ELR (cell line): Measurements from ENCODE around the gene STPG3.

ENCODE experiments used
- DNase-seq: peaks from one replicate; pipeline ENCODE4 v3.0.0-alpha.2; 2015; ENCODE audit warnings: low read depth

STPG3 gene

DNA sequence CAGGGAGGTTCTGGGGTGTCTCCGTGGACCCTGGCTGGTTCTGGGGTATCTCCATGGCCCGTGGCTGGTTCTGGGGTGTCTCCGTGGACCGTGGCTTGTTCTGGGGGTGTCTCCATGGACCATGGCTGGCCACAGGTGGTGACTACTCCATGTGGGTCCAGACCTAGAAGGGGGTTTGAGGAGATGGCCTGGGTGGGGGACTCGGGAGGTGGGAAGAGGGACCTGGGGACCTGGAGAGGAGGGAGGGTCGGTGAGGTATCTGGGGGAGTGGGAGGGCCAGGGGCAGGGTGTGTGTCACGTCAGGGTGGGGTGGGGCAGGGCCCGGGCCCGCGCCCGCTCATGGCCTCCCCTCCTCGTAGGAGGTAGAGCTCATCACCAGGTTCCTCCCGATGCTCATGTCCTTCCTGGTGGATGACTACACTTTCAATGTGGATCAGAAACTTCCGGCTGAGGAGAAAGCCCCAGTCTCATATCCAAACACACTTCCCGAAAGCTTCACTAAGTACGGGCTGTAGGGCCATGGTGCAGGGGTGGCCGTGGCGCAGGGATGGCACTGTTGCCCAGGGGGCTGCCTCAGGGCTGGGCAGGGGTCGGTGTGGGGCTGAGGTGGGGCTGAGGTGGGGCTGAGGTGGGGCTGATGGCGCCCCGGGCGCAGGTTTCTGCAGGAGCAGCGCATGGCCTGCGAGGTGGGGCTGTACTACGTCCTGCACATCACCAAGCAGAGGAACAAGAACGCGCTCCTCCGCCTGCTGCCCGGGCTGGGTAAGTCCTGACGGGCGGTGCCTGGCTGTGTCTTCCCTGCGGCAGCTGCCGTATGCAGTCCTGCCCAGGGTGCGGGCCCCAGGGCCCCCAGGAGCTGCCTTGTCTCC lies 15.7 kb downstream of the STPG3 start:
- DNase-seq: no peak

- DNase-seq: peak; percentile 39
Observed at GRCh38 chr9:137267933-137268355, 16.9 kb downstream of the STPG3 start.

- no peak for DNase-seq
Observed at GRCh38 chr9:137268538-137269201, 17.6 kb downstream of the STPG3 start.

DNA sequence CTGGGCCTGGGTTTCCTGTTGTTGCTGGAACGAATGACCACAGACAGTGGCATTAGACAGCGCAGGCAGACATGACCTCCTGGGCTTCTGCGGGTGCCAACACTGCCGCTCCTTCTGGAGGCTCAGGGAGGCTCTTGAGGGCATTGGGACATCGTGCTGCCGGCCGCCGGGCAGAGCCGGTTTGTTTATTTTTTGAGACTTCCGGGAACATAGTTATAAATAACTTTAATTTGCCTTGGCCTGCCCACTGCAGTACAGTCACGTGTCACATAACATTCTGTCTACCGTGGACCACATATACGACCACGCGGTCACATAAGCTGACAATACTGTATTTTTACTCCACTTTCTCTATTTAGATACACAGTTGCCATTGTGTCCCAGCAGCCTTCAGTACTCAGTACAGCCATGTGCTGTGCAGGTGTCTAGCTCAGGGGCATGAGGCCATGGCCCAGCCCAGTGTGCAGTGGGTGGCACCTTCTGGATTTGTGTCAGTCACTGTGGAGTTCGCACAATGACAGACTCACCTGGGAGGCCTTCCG lies 18.2 kb downstream of the STPG3 start:
- DNase-seq: no peak

DNA sequence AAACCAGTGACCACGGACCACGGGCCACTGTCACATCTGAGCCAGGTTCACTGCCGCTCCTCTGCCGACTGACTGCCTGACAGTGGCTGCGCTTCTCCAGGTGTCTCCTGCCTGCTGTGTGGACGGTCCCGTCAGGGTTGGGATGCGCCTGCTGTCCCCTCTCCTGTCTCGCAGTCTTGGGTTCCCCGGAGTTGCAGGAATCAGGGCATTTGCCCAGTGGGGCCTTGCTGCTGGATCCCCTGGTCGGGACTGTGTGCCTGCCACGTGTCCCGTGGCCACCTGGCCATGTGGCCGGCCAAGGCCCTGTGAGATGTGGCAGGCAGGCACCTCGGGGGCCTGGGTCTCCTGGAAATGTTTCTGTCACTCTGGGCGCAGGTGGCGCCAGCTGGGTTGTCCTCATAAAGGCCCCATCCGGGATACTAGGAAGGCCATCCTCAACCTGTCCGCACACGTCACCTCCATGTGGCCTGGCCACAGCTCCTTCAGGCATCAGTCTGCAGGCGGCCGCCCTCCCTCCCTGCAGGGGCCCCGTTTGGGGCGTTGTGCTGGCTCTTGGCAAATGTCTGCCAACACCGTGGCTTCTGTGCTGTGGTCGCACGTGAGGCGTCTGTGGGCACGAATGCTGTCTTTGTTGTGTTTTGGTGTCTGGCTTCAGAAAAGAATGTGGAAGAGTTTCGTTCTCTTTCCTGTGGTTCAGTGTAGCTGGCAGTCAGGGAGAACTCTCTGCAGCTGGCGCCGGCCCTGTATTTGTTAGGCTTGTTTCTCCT lies 20.0 kb downstream of the STPG3 start:
- DNase-seq: no peak

DNA sequence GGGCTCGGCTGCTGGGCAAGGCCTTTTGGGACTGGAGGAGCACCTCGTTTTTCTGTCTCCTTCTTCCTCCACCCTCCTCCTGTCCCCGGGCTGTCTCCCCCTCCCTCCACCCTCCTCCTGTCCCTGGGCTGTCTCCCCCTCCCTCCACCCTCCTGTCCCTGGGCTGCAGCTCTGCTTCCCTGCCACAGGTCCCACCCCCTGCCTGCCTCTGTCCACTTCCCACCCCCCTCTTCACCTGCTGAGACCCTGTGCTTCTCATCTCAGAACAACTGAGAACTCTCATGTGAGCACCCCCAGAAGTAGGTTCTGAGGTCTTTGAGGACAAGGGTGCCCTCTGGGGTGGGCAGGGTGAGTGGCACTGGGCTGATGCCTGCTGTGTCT lies 20.6 kb downstream of the STPG3 start:
- no peak for DNase-seq

DNA sequence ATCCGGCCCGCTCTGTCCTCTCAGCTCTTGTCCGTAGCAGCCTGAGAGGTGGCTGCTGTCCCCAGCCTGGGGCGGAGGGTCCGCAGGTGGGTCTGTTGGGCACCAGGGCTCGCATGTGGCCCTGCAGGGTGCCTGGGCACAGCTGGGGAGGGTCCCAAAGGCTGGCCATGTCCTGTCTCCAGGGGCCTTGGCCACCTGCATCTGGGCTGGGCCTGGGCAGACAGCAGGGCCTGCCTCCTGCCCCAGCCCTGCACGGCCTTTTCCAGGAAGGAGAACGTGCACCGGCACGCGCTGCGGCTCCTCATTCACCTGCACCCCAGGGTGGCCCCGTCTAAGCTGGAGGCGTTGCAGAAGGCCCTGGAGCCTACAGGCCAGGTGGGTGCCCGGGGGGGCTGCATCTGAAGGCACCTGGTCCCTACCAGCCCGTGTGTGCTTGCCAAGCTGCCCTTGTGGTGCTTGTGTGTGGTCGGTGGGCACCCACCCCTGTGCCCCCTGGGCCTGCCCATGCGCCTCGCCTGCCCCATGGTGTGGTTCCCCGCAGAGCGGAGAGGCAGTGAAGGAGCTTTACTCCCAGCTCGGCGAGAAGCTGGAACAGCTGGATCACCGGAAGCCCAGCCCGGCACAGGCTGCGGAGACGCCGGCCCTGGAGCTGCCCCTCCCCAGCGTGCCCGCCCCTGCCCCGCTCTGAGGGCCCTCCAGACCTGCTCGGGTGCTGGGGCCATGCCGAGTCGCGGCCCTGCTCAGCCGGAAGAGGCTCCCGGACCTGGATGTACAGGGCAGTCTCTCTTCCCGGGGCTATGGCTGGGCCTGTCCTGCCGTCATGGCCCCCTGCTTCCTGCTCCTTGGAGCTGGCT lies 21.4 kb downstream of the STPG3 start:
- no peak for DNase-seq

DNA sequence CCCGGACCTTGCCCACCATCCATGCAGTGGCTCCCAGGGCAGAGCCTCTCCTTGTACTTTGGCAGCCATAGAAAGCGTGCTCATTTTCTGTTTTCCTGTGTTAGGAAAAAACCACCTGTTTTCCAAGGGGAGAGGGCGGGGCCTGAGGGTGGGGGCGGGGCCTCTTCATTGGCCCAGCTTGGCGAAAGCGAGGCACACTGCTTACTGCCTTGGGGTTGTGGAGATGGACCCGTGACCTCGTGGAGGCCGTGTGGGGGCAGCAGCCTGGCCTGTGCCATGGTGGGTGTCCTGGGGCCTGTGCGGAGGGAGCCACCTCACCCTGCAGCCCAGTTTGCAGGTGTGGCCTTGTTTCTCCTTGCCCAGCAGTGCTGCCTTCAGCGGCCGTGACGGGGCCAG lies 22.0 kb downstream of the STPG3 start:
- no peak for DNase-seq

DNA sequence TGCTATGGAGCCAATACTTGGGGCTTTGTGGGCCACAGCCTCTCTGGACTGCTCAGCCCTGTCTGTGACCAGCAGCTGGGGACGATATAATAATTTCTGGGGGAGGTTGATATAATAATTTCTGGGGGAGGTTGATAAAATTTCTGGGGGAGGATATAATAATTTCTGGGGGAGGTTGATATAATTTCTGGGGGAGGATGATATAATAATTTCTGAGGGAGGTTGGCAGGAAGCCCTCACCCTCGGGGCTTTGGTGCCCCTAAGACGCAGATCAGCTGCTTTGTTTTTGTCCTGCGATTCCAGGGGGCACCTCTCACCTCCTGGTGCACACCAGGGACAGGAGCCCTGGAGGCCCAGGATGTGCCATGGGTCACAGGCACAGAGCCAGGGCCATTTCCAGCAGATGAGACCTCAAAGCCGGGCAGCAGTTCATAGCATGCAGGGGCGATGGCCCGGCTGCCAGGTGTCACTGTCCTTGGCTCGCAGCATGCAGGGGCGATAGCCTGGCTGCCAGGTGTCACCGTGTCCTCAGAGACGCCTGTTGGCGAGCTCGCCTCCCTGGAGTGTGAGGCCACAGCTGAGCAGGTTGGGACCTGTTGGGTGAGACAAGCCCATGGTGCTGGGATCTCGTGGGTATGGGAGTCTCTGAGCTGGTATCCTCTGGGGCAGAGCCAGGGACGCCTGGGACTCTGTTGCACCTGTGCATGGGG lies 22.7 kb downstream of the STPG3 start:
- no peak for DNase-seq

DNA sequence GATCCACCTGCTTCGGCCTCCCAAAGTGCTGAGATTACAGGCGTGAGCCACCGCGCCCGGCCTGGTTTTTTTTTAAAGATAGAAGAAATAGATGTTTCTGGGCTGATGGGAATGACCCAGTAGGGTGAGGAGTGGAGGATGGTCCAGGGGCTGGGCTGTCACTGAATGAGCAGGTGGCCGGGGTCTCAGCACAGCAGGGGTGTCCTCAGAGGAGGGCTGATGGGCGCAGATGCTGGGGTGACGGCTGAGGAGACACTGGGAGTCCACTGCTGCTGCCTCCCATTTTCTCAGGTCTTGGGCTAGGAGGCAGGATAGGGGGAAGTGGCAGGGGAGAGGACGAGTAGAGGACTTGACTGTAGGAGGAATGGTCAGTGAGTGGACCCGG lies 24.1 kb downstream of the STPG3 start:
- no peak for DNase-seq

DNA sequence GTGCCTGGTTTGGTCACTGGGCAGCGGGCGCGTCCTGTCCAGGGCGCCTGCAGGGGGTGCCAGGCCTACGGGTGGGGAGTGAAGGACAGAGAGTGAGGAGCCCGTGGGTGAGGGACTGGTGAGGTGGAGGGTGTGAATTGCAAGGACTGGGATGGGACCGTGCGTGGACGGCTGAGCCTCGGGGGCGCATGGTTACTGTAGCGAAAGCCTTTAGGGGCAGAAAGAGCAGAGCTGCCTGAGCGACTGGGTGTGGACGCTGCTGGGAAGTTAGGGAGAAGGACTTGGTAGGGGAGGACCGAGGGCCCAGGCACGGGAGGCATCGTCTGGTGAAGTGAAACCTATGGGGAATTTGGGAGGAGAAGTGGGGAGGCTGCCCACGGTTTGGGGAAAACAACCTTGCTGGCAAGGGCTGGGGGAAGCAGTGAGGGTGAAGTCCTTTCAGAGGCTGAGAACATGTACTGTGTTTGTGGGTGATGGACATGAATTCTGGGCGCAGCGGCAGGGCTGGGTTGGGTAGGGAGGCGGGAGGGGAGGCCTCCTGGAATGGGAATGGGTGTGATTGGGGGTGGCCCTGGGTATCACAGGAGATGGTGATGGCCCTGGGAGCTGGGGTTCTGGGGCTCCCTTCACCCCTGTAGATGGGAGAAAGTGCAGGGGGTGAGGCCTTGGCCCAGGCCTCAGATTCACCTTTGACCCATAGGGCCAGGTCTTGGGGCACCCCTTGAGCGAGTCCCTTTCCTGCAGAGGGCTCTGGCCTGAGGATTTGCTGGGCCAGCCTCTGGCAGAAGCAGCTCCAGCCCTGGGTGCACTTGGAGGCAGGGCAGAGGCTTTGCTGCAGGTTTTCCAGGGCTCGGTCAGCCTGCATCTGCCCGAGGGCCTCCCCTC lies 24.7 kb downstream of the STPG3 start:
- no peak for DNase-seq

DNA sequence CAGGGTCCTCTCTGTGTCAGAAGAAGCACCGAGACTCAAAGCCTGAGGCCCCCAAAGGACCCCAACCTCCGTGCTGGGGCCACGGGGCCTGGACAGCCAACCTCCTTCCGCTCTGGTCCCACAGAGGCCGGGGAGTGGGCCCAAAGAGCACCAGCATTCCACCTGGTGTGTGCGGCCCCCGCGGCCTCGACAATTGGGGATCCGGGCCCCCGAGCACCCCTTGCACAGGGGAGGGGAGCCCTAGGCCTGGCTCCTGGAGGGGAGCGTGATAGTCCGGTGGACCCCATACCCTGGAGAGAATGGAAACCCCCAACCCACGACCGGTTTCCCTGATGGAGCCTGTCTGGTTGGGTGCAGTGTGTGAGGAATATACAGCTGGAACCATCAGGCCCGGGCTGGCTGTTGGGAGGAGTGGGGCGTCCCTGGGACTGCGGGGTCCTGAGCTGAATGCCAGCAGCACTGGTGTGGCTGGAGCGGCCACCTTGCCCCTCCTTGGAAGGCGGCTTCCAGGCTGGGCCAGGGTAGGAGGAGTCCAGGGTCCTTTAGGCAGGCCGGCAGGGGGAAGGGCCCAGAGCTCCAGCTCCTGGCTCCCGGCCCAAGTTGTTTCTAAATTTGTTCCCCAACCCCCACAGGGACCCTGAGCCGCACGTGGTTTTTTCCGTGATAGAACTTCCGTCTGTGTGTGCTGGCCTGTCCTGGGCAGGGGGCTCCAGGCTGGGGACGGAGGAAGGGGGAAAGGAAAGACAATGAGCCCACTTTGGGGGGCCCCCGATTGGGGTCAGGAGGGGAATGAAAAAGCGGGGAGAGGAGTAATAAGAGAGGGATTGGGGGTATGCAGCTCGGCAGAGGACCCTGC lies 25.6 kb downstream of the STPG3 start:
- peak; percentile 51 for DNase-seq

GRCh38 chr9:137277329-137278041 lies 26.4 kb downstream of the STPG3 start, which contains the start of gene TOR4A:
Gene TOR4A (plus strand): TSS chr9:137277726. CDS start chr9:137278690, 964 bp downstream.
- peak; percentile 98 for DNase-seq

- peak; percentile 60 for DNase-seq
Observed at GRCh38 chr9:137278061-137278701, 27.1 kb downstream of the STPG3 start.

DNA sequence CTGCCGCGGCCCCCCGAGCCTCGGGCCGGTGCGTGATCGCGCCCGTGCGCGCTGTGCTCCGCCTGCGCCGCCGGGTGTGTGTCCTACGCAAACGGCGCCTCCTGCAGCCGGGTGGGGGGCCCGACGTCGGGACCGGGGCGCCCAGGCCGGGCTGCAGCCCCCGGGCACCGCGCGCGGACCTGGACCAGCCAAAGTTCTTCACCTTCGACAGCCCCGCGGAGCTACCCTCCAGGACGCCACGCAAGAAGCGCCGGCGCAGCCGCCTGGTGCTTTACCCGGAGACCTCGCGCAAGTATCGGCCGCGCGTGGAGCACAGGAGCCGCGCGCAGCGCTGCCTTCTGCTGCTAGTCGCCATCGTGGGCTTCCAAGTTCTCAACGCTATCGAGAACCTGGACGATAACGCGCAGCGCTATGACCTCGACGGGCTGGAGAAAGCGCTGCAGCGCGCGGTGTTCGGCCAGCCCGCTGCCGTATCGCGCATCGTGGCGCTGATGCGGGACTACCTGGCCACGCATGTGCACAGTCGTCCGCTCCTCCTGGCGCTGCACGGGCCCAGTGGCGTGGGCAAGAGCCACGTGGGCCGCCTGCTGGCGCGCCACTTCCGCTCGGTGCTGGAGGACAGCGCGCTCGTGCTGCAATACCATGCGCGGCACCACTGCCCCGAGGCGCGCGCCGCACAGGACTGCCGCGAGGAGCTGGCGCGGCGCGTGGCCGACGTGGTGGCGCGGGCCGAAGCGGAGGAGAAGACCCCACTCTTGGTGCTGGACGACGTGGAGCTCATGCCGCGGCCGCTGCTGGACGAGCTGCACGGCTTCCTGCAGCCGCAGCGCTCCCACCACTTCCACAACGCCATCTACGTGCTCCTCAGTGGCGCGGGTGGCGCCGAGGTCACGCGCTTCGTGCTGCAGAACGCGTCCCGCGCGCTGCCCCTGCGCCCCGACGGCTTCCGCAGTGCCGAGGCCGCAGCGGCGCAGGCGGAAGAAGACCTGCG lies 27.9 kb downstream of the STPG3 start:
- DNase-seq: no peak

DNA sequence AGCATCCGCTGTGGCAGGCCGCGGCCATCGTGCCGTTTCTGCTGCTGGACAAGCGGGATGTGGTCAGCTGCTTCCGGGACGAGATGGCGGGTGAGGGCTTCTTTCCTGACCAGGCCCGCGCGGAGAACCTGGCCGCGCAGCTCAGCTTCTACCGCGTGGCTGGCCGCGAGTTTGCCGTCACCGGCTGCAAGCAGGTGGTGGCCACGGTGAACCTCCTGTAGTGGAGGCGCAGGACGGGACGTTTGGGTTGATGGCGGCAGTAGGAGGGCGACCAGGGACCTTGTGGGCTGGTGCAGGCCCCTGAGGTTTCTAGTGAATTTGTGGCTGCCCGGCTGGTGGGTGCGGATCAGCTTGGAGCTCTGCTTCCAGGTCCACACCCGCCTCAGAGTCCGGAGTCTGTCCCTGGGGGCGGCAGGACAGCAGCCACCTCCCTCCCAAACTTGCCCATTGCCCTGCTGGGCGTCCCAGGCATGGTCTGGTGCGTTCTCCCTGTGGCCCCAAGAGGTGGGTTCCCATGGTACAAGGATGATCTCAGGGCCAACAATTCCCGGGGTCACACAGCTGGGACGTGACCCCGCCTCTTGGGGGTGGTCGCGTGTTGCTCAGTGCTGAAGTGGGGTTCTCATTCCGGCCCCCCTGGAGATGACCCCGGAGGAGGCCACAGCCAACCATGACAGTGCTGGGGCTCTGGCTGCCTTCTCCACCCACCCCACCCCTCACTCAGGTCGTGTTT lies 28.8 kb downstream of the STPG3 start:
- DNase-seq: no peak
